ENCODE results near the gene ST6GALNAC3. TPM values are rescaled to one million over a fixed set of nuclear protein-coding genes. Genes with fewer than 3 reads are reported as not detected.

The ST6GALNAC3 gene
- total RNA-seq, 2 experiments from 2014 or later, result 0.50 to 1.2 TPM

- H3K9me2 ChIP-seq (ENCODE audit: insufficient read depth, low read length), result no peaks in the 10 kb centered on the region
- DNase-seq (ENCODE audit: low spot score), result no peak
- peaks cover 35% of the 10 kb centered on the region for H3K4me1 ChIP-seq (ENCODE audit: insufficient read depth, low read length, poor library complexity, severe bottlenecking)
- intact Hi-C loops (cut with micrococcal nuclease; ENCODE audit: unreplicated experiment), result no loop called here
- peaks cover 11% of the 10 kb centered on the region; the same call in 1 of the 2 replicates for H3K9me3 ChIP-seq (ENCODE audit: low read length)
- H3K27ac ChIP-seq (ENCODE audit: low read depth, low read length, poor library complexity, severe bottlenecking), result no peak overlapping the region
- no peaks in the 10 kb centered on the region for H3K79me2 ChIP-seq (ENCODE audit: insufficient read depth, low read depth, low read length)
- H4K20me1 ChIP-seq (ENCODE audit: insufficient read depth, low read length), result no peaks in the 10 kb centered on the region
- CTCF ChIA-PET (ENCODE audit: unreplicated experiment), result no interaction called here
- TF ChIP-seq CTCF (conservative IDR thresholded peaks at IDR 0.05; ENCODE audit: low read length), result no peak
- no peak for TF ChIP-seq EZH2phosphoT487 (IDR thresholded peaks at IDR 0.05; ENCODE audit: borderline replicate concordance, low read depth, low read length)
- H3K4me3 ChIP-seq (ENCODE audit: low read depth, low read length, poor library complexity, severe bottlenecking), result no peak overlapping the region
- H2AFZ ChIP-seq (ENCODE audit: low read length), result no peak overlapping the region
- POLR2A ChIA-PET, result no interaction called here
- BruUV-seq (replicated peaks), result no TSS peak
- no peaks in the 10 kb centered on the region for H3K36me3 ChIP-seq (ENCODE audit: insufficient read depth, low read length)
- no peak overlapping the region for H3K4me2 ChIP-seq (ENCODE audit: low read length)
These were observed 228.8 kb downstream of the ST6GALNAC3 start for GRCh38 chr1:76303340-76303717.

DNA sequence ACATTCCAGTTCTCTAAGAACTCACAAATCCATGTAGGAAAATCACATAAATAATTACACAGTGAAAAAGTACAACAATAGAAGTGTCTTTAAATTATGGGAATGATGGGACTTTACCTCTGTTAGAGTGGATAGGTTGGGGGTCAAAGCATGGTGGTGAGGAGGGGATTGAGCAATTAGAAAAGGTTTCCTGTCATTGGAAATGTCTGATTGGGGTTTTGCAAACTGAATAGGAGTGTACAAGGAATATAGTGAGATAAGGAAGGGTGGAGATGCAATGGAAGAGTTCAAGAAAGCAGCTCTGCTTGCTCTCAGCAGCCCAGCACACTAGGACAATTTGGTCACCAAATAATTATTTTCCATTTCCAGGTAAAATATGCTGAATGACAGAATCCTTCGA, 238.8 kb downstream of the ST6GALNAC3 start:
- Histone ChIP-seq H3K4me2 (ENCODE audit: low read length) (no peak overlapping the region), H3K4me3 (ENCODE audit: low read depth, low read length, poor library complexity, severe bottlenecking) (no peak overlapping the region), H3K36me3 (ENCODE audit: insufficient read depth, low read length) (no peaks in the 10 kb centered on the region), H3K9me3 (ENCODE audit: low read length) (no peaks in the 10 kb centered on the region), H3K9me2 (ENCODE audit: insufficient read depth, low read length) (no peaks in the 10 kb centered on the region), H2AFZ (ENCODE audit: low read length) (no peak overlapping the region), H3K79me2 (ENCODE audit: insufficient read depth, low read depth, low read length) (no peaks in the 10 kb centered on the region), H3K4me1 (ENCODE audit: insufficient read depth, low read length, poor library complexity, severe bottlenecking) (no peaks in the 10 kb centered on the region), H4K20me1 (ENCODE audit: insufficient read depth, low read length) (no peaks in the 10 kb centered on the region), H3K27ac (ENCODE audit: low read depth, low read length, poor library complexity, severe bottlenecking) (no peak overlapping the region)
- ChIA-PET POLR2A (interaction anchor here (0.5 kb wide), 1 partner anchor 1750 kb away, joined by 6 read pairs; no protein-coding TSS in a partner anchor), CTCF (ENCODE audit: unreplicated experiment) (no interaction called here)
- no peak for DNase-seq (ENCODE audit: low spot score)
- intact Hi-C loops (cut with micrococcal nuclease; ENCODE audit: unreplicated experiment), result no loop called here
- no peak for TF ChIP-seq EZH2phosphoT487 (IDR thresholded peaks at IDR 0.05; ENCODE audit: borderline replicate concordance, low read depth, low read length)
- no peak for TF ChIP-seq CTCF (conservative IDR thresholded peaks at IDR 0.05; ENCODE audit: low read length)
- BruUV-seq (replicated peaks), result no TSS peak

- no peak overlapping the region for H3K4me2 ChIP-seq (ENCODE audit: low read length)
- TF ChIP-seq EZH2phosphoT487 (IDR thresholded peaks at IDR 0.05; ENCODE audit: borderline replicate concordance, low read depth, low read length) (no peak), CTCF (conservative IDR thresholded peaks at IDR 0.05; ENCODE audit: low read length) (no peak)
- DNase-seq (ENCODE audit: low spot score), result no peak
- no peaks in the 10 kb centered on the region for H3K9me3 ChIP-seq (ENCODE audit: low read length)
- no peak overlapping the region for H3K4me3 ChIP-seq (ENCODE audit: low read depth, low read length, poor library complexity, severe bottlenecking)
- H3K36me3 ChIP-seq (ENCODE audit: insufficient read depth, low read length), result no peaks in the 10 kb centered on the region
- no TSS peak for BruUV-seq (replicated peaks)
- no peaks in the 10 kb centered on the region for H4K20me1 ChIP-seq (ENCODE audit: insufficient read depth, low read length)
- ChIA-PET POLR2A (interaction anchor here (0.5 to 1.0 kb wide), 4 partner anchors 10 to 191 kb away, joined by 3 to 5 read pairs (median 4); no protein-coding TSS in a partner anchor), CTCF (ENCODE audit: unreplicated experiment) (no interaction called here)
- no peak overlapping the region for H3K27ac ChIP-seq (ENCODE audit: low read depth, low read length, poor library complexity, severe bottlenecking)
- H3K79me2 ChIP-seq (ENCODE audit: insufficient read depth, low read depth, low read length), result no peaks in the 10 kb centered on the region
- no peaks in the 10 kb centered on the region for H3K9me2 ChIP-seq (ENCODE audit: insufficient read depth, low read length)
- no peak overlapping the region for H2AFZ ChIP-seq (ENCODE audit: low read length)
- intact Hi-C loops (cut with micrococcal nuclease; ENCODE audit: unreplicated experiment), result no loop called here
- no peaks in the 10 kb centered on the region for H3K4me1 ChIP-seq (ENCODE audit: insufficient read depth, low read length, poor library complexity, severe bottlenecking)
These were observed 240.2 kb downstream of the ST6GALNAC3 start for GRCh38 chr1:76314730-76315129.

All from OCI-LY7 (cell line).